Kidney glomerular epithelial cell (primary cell): ENCODE measurements around the gene ESF1.

Experiments used
- DNase-seq: peaks from one replicate; lab custom pipeline; 2025; lab: John Stamatoyannopoulos, UW

Gene ESF1

GRCh38 chr20:13784893-13785715 is at the start of gene ESF1, which contains the start of gene NDUFAF5:
ESF1 (minus strand) TSS chr20:13784919; CDS start chr20:13783140, 1,779 bp downstream.
NDUFAF5 (plus strand) TSS chr20:13785028; CDS start chr20:13785069, 41 bp downstream.
- DNase-seq: peak; percentile 93

- DNase-seq: no peak
These were observed 46.8 kb upstream of the ESF1 start for GRCh38 chr20:13831476-13831875.

- DNase-seq: no peak
These were observed 40.7 kb upstream of the ESF1 start for GRCh38 chr20:13825465-13825864.

GRCh38 chr20:13824459-13824858 is 39.7 kb upstream of the ESF1 start:
- no peak for DNase-seq

- no peak for DNase-seq
These were observed 37.7 kb upstream of the ESF1 start for GRCh38 chr20:13822459-13822858.

GRCh38 chr20:13821876-13822275 is 37.2 kb upstream of the ESF1 start:
- DNase-seq: no peak

GRCh38 chr20:13819885-13820645 is 35.3 kb upstream of the ESF1 start:
- peak; percentile 78 for DNase-seq

GRCh38 chr20:13817342-13817741 is 32.6 kb upstream of the ESF1 start:
- DNase-seq: peak; percentile 13

GRCh38 chr20:13816757-13817156 is 32.0 kb upstream of the ESF1 start:
- DNase-seq: no peak

- no peak for DNase-seq
These were observed 30.0 kb upstream of the ESF1 start for GRCh38 chr20:13814672-13815071.

GRCh38 chr20:13813910-13814309 is 29.2 kb upstream of the ESF1 start:
- DNase-seq: no peak

- DNase-seq: no peak
These were observed 25.7 kb upstream of the ESF1 start for GRCh38 chr20:13810446-13810845.

GRCh38 chr20:13809855-13810254 is 25.1 kb upstream of the ESF1 start:
- DNase-seq: no peak

GRCh38 chr20:13809373-13809772 is 24.7 kb upstream of the ESF1 start:
- DNase-seq: no peak

- no peak for DNase-seq
These were observed 16.0 kb upstream of the ESF1 start for GRCh38 chr20:13800728-13801134.

- no peak for DNase-seq
These were observed 15.3 kb upstream of the ESF1 start for GRCh38 chr20:13799974-13800373.

- no peak for DNase-seq
These were observed 14.3 kb upstream of the ESF1 start for GRCh38 chr20:13799040-13799439.

GRCh38 chr20:13794667-13795066 is 9.9 kb upstream of the ESF1 start:
- DNase-seq: no peak

- DNase-seq: no peak
These were observed 8.3 kb upstream of the ESF1 start for GRCh38 chr20:13793001-13793400.

- no peak for DNase-seq
These were observed 7.1 kb upstream of the ESF1 start for GRCh38 chr20:13791540-13792459.

- no peak for DNase-seq
These were observed 6.0 kb upstream of the ESF1 start for GRCh38 chr20:13790708-13791107.
